IPS-18a (cell line): ENCODE data around the gene GIMAP6.
"Not testable (repeated sequence)": the region's sequence is repeated elsewhere in the genome, so short reads cannot be mapped to it uniquely, and the experiment has no call there.

Experiments
- H3K27ac ChIP-seq: one replicate; pipeline ENCODE4 v1.5.1; 2013; ENCODE audit warnings: low read length
- H3K27me3 ChIP-seq: one replicate; pipeline ENCODE4 v1.6.1; 2013; ENCODE audit warnings: mild to moderate bottlenecking, low read length; ENCODE audit not compliant: control insufficient read depth, insufficient read depth
- H3K36me3 ChIP-seq: one replicate; pipeline ENCODE4 v1.6.1; 2013; ENCODE audit warnings: low read depth, low read length; ENCODE audit not compliant: control insufficient read depth
- H3K4me1 ChIP-seq: one replicate; pipeline ENCODE4 v1.6.1; 2013; ENCODE audit warnings: low read depth, low read length; ENCODE audit not compliant: control insufficient read depth
- H3K4me3 ChIP-seq: one replicate; pipeline ENCODE4 v1.5.1; 2013; ENCODE audit warnings: low read length
- H3K9ac ChIP-seq: one replicate; pipeline ENCODE4 v1.6.1; 2013; ENCODE audit warnings: mild to moderate bottlenecking, low read length, moderate library complexity
- H3K9me3 ChIP-seq: one replicate; pipeline ENCODE4 v1.6.1; 2013; ENCODE audit warnings: low read depth, low read length; ENCODE audit not compliant: control insufficient read depth

The GIMAP6 gene

GRCh38 chr7:150579979-150580637 is 52.1 kb downstream of the GIMAP6 start:
- H3K9me3 ChIP-seq, H3K27me3 ChIP-seq, H3K36me3 ChIP-seq, H3K4me1 ChIP-seq, H3K4me3 ChIP-seq, H3K9ac ChIP-seq, H3K27ac ChIP-seq: not testable (repeated sequence)
